Erythroblast (primary cell): Measurements from ENCODE around the gene AARSD1.

Experiments
- GATA1 ChIP-seq: IDR thresholded peaks from 2 replicates; pipeline ENCODE4 v1.6.1; 2011; ENCODE audit warnings: low read depth, mild to moderate bottlenecking, control low read depth, low read length, moderate library complexity
- POLR2A ChIP-seq: IDR thresholded peaks from 2 replicates; pipeline ENCODE4 v1.6.1; 2011; ENCODE audit warnings: mild to moderate bottlenecking, low read length

- TF ChIP-seq POLR2A = no peak
- no peak for TF ChIP-seq GATA1
Observed at GRCh38 chr17:42929497-42929844, 34.8 kb downstream of the AARSD1 start.
